Measurements from ENCODE around the gene RSPH6A.

- TF ChIP-seq CTCF (IDR thresholded peaks at IDR 0.05) (no peak), POLR2A (IDR thresholded peaks at IDR 0.05) (no peak)
Measured at GRCh38 chr19:45791744-45792469, 23.2 kb downstream of the RSPH6A start.

Data from upper lobe of left lung (tissue), 4 donors.